ENCODE data around the gene ROBO4.

ROBO4 gene

GRCh38 chr11:124892750-124893454, 4.8 kb downstream of the ROBO4 start:
- ATAC-seq, result no peak
- TF ChIP-seq ISL1 (CRISPR knock-in tag; IDR thresholded peaks at IDR 0.05), result no peak
- no peak for TF ChIP-seq ARNTL (CRISPR knock-in tag; IDR thresholded peaks at IDR 0.05; ENCODE audit: borderline replicate concordance, low read depth)
- TF ChIP-seq GLIS3 (CRISPR knock-in tag; IDR thresholded peaks at IDR 0.05), result no peak
- no peak for TF ChIP-seq POU6F1 (CRISPR knock-in tag; IDR thresholded peaks at IDR 0.05; ENCODE audit: borderline replicate concordance, low read depth)
- TF ChIP-seq PATZ1 (CRISPR knock-in tag; IDR thresholded peaks at IDR 0.05; ENCODE audit: borderline replicate concordance), result no peak
- TF ChIP-seq ZNF8 (CRISPR knock-in tag; IDR thresholded peaks at IDR 0.05), result no peak
- TF ChIP-seq CSRNP3 (CRISPR knock-in tag; IDR thresholded peaks at IDR 0.05), result no peak
- TF ChIP-seq TSHZ2 (CRISPR knock-in tag; IDR thresholded peaks at IDR 0.05), result no peak
- TF ChIP-seq PPARA (CRISPR knock-in tag; IDR thresholded peaks at IDR 0.05; ENCODE audit: borderline replicate concordance), result no peak
- no peak for TF ChIP-seq ZC3H10 (CRISPR knock-in tag; IDR thresholded peaks at IDR 0.05)
- no peak for TF ChIP-seq ZNF70 (CRISPR knock-in tag; IDR thresholded peaks at IDR 0.05)
- TF ChIP-seq ZFP30 (CRISPR knock-in tag; IDR thresholded peaks at IDR 0.05), result no peak
- no peak for TF ChIP-seq TOX (CRISPR knock-in tag; IDR thresholded peaks at IDR 0.05; ENCODE audit: borderline replicate concordance)
- no peak for TF ChIP-seq ZFP3 (CRISPR knock-in tag; IDR thresholded peaks at IDR 0.05)
- no peak for TF ChIP-seq BACH2 (CRISPR knock-in tag; IDR thresholded peaks at IDR 0.05; ENCODE audit: borderline replicate concordance)
- TF ChIP-seq TCF4 (CRISPR knock-in tag; IDR thresholded peaks at IDR 0.05; ENCODE audit: borderline replicate concordance), result no peak
- TF ChIP-seq CREB5 (CRISPR knock-in tag; IDR thresholded peaks at IDR 0.05; ENCODE audit: low read depth), result no peak
- TF ChIP-seq ZNF565 (CRISPR knock-in tag; conservative IDR thresholded peaks at IDR 0.05; ENCODE audit: low read depth), result no peak
- no peak for TF ChIP-seq CSDC2 (CRISPR knock-in tag; IDR thresholded peaks at IDR 0.05)

GRCh38 chr11:124892146-124892545, 5.5 kb downstream of the ROBO4 start:
- no peak for ATAC-seq
- TF ChIP-seq PPARA (CRISPR knock-in tag; IDR thresholded peaks at IDR 0.05; ENCODE audit: borderline replicate concordance) (no peak), BACH2 (CRISPR knock-in tag; IDR thresholded peaks at IDR 0.05; ENCODE audit: borderline replicate concordance) (no peak), ESRRG (CRISPR knock-in tag; IDR thresholded peaks at IDR 0.05) (no peak), TOX (CRISPR knock-in tag; IDR thresholded peaks at IDR 0.05; ENCODE audit: borderline replicate concordance) (no peak), SNAI2 (CRISPR knock-in tag; IDR thresholded peaks at IDR 0.05) (no peak), ZC3H10 (CRISPR knock-in tag; IDR thresholded peaks at IDR 0.05) (no peak), RARB (CRISPR knock-in tag; IDR thresholded peaks at IDR 0.05) (no peak), ZNF565 (CRISPR knock-in tag; conservative IDR thresholded peaks at IDR 0.05; ENCODE audit: low read depth) (no peak), CSDC2 (CRISPR knock-in tag; IDR thresholded peaks at IDR 0.05) (no peak), ZNF8 (CRISPR knock-in tag; IDR thresholded peaks at IDR 0.05) (no peak)

All from SK-N-SH treated with all-trans-retinoic acid at 6 μM for 48 hours (cell line).